AML-193 (cell line): ENCODE data around the gene TEAD4.

ENCODE experiments used
- DNase-seq, 2 experiments: peaks; one replicate each; lab custom pipeline; 2025; lab: John Stamatoyannopoulos, UW

TEAD4 gene

GRCh38 chr12:2960996-2961616, 1.9 kb downstream of the TEAD4 start:
- no peak for DNase-seq

DNA sequence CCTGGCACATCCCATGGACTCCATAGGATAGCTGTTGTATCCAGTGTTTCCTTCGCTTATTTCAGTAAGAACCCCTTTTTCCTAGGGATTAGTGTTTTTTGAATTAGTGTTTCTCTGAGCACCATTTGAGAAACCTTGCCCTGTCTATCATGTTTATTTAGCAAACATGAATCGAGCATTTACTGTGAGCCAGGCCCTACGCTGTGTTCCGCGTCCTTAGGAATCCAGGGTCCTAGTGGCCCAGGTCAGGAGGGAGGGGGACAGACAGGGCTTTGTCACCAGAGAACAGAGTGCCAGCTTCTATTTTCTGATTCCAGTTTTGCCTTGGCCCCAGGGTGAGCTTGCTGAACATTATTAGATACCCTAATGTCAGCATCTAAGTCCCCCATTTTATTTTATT, 2.5 kb downstream of the TEAD4 start:
- DNase-seq: no peak

DNA sequence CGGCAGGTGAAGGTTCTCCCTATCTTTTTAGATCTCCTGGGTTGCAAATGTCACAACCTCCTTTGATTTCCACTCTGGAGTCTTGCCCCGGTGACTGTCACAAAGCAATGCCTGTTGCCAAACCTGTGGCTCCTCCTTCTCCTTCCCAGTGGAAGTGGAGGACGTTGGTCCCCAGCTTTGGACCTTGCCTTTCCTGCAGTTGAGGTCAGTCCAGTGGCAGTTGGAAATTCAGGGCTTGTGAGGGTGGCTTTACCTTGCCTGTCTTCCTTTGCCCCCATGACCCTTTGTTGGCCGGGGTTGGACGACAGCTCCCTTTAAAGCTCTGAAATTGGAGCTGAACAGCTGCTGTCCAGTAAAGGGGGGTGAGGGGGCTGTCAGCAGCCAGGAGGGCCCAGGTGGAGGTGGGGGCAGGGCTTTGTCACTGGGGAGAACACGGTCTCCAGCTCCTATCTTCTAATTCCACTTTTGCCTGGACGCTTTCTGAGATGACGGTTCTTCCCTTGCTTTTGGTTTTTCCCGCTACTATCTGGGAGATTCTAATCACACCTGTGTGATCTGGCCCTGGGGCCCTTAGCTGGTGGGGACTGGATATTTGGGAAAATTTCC, 4.1 kb downstream of the TEAD4 start:
- DNase-seq: no peak

DNA sequence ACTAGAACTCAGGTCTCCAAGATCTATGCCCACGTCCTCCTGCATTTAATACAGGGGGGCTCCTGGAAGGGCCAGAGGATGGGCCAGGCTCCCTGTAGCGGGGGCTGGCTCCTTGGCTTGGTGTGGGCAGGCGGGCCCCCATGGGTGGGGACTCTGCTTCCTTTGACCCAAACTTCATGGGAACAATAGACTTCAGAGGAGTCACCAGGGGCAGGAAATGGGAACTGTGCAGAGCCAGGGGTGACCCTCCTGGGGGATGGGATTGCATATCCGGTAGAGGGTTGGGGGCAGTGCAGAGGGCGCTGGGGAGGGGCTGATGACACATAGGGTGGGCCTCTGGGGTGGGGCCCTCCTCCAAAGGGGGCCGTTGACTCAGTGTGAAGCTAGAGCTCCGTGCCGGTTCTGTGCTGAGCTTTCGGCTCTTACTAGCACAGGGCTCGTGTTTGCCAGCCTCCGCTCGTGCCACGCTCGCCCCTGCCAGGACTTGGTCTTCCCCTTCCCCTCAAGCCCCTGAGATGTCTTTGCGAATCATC, 4.6 kb downstream of the TEAD4 start:
- no peak for DNase-seq

DNA sequence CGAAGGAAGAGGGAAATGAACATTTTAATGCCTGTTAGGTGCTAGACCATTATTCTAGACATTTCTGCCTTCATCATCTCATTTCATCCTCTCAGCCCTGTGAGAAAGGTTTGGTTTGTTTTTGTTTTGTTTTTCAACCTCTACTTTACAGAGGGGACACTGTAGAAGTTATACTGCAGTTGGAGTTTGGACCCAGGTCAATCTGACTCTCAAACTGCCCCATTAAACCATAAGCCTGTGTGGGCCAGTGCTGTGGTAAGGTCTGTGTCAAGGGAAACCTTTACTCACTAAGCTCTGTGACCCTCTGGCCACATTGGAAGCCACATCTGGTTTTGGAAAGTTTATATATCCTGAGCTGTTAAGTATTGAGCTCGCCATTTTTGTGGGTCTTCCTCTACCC, 8.5 kb downstream of the TEAD4 start:
- no peak for DNase-seq

DNA sequence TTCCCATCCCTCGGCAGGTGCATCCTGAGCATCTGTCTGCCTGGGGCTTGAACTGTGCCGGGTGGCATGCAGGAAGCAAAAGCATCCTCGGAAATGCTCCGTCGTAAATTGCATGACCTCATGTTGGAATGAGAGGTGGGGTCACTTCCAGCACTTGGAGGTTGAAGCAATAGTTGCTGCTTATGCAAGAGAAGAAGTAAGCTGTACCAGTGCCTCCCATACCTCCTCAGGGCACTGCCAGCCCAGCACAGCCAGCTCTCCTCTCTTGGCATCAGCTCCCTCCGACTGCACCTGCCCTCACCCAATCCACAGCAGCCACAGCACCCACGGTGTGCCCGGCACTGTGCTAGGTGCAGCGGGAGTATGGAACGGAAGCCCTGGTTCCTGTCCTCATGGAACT, 11.5 kb downstream of the TEAD4 start:
- DNase-seq: no peak

DNA sequence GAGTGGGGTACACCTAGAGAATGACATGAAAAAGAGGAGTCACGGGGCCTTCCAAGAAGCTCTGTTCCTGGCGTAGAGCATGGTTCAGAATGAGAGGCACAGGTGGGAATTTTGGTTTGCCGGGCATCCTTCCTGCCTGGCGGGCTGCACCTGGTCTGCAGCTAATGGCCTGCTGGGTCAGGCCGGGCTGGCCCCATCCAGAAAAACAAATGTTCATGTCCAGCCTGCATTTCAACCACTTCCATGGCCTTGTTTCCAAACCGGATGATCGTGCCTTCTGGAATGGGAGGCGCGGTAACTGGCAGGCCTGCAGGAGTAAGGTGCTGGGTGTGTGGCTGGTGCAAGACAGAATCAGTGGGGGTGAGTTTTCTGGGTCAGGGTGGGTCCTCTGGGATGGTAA, 14.4 kb downstream of the TEAD4 start:
- DNase-seq: no peak

GRCh38 chr12:2974560-2974971, 15.4 kb downstream of the TEAD4 start:
- DNase-seq: no peak

- DNase-seq: no peak
Observed at GRCh38 chr12:2976581-2976996, 17.4 kb downstream of the TEAD4 start.

- DNase-seq: no peak
Observed at GRCh38 chr12:2977776-2978175, 18.6 kb downstream of the TEAD4 start.

DNA sequence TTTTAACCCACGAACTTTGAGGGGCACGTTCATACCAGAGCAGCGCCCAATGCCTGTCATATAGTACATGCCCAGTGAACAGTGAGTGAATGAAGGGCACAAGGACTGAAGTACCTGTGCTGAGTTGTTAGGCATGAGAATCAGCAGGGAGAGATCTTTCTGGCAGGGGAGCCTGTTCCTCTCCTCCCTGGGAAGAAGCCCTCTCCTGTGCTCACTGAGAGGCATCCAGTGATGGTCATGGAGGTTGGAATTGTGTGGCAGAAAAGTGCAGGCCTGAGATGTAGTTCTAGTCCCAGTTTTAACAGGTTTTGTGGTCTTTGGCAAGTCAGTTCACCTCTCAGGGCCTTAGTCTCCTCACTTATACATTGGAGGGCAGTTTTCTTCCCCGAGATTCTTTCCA, 20.6 kb downstream of the TEAD4 start:
- DNase-seq: no peak

DNA sequence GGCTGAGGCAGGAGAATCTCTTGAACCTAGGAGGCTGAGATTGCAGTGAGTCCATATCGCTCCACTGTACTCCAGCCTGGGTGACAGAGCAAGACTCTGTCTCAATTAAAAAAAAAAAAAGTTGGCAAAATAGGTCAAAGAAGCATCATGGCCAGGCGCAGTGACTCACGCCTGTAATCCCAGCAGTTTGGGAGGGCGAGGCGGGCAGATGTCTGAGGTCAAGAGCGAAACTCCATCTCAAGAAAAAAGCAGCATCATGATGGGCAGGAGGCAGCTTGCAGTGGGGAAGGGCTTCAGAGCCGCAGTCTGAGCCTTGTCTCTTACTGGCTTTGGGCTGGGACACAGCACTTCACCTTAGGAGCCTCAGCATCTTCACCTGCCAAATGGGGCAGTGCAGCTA, 21.4 kb downstream of the TEAD4 start:
- DNase-seq: no peak

DNA sequence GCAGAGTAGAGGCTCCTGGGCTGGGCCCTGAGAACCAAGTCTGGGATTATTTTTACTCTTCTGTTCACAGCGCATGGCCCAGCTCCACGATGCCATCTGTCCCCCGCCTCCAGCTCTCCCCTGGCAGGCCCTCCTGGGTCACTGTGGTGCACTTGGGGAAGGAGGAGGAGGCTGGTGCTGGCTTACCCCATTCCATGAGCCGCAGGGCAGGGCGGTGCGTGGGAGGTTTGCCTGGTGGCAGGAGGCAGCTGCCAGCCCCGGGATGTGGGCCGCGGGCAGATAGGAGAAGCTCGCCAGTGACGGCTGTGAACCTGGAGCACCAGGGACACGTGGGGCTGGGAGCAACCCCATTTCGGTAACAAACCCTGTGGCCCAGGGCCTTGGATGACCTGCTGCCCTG, 23.2 kb downstream of the TEAD4 start:
- no peak for DNase-seq

DNA sequence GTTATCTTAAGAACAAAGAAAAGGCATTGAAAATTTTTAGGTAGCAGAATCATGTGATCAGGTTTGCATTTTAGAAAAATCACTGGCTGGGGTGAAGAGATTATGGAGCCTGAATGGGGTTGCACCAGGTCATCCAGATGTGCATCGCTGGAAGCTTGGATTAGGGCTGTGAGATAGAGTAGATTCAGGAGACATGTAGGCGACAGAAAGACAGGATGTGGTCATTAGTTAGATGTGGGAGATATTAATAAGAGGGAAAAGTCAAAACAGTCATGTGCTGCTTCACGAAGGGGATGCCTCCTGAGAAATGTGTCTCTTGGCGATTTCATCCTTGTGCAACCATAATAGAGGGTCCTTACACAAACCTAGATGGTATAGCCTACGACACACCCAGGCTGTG, 25.1 kb downstream of the TEAD4 start:
- no peak for DNase-seq

DNA sequence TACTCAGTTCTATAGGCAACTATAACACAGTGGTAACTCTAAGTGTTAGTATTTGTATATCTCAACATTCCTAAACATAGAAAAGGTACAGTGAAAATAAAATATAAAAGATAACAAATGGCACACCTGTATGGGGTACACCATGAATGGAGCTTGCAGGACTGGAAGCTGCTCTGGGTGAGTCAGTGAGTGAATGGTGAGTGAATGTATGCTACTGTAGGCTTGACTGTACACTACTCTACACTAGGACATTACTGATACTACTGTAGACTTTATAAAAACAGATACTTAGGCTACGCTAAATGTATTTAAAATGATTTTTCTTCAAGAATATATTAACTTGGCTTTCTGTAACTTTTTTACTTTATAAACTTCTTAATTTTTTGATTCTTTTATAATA, 25.5 kb downstream of the TEAD4 start:
- DNase-seq: no peak

DNA sequence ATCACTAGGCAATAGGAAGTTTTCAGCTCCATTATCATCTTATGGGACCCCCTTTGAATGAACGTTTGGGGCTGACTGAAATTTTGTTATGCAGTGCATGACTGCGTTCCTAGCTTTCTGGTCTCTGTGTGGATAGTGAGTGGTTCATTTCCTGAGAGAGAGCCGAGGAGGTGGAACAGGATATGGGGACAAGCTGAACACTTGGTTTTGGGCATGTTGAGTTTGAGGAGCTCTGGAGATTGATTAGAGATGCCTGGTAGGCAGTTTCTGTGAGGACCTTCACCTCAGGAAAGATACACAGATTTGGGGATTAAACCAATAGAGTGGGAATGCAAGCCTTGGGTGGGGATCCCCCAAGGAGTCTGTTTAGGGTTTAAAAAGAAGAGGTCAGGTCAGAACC, 27.7 kb downstream of the TEAD4 start:
- no peak for DNase-seq

- no peak for DNase-seq
Observed at GRCh38 chr12:2988494-2988893, 29.3 kb downstream of the TEAD4 start.

- DNase-seq: no peak
Observed at GRCh38 chr12:2992724-2993123, 33.5 kb downstream of the TEAD4 start.

GRCh38 chr12:2997989-2998670, 38.9 kb downstream of the TEAD4 start:
- DNase-seq: no peak

GRCh38 chr12:2998789-2999264, 39.6 kb downstream of the TEAD4 start:
- DNase-seq: no peak

DNA sequence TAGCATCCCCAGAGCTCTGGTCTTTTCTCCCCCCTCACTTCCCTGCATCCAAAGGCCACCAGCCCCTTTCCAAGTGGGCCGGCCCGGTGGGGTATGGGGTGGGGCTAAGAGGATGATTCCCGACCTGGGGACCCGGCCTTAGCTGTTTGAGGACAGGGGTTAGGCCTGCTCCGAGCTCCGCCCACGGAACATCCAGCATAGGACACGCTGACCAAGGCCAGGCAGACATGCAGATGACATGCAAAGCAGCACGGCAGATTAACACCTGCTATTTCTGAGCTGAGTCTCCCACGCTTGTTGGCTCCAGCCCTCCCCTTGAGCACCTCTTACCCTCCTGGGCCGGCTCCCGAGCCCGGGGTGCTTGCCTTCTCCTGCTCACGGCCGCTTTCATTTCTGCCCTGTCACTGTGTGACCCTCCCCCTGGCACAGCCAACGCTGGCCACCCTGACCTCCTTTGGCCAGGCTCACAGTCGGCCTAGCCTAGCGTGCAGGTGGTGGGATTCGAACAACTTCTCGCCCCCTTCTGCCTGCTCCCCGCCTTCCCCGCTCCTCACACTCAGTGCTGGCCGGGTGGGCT, 40.2 kb downstream of the TEAD4 start:
- DNase-seq: no peak

GRCh38 chr12:3000548-3001275, 41.5 kb downstream of the TEAD4 start:
- DNase-seq: no peak
